C4-2B (cell line): ENCODE results near the gene PIK3R2.

Source experiments
- H3K27ac ChIP-seq: fragments of 450-650 bp; 2 replicates; pipeline ENCODE4 v1.5.1; 2017
- ZFX ChIP-seq: fragments of 450-650 bp; IDR thresholded peaks from 2 replicates; pipeline ENCODE4 v1.6.1; 2017
- TF ChIP-seq, protein P1 (sequence below): fragments of 450-650 bp; conservative IDR thresholded peaks from 2 replicates; pipeline ENCODE4 v1.5.1; 2017; ENCODE audit warnings: mild to moderate bottlenecking

Gene PIK3R2

GRCh38 chr19:18126097-18126496, 26.9 kb upstream of the PIK3R2 start:
- H3K27ac ChIP-seq: no peak overlapping the region
- TF ChIP-seq ZFX: no peak
- TF ChIP-seq, protein P1, sequence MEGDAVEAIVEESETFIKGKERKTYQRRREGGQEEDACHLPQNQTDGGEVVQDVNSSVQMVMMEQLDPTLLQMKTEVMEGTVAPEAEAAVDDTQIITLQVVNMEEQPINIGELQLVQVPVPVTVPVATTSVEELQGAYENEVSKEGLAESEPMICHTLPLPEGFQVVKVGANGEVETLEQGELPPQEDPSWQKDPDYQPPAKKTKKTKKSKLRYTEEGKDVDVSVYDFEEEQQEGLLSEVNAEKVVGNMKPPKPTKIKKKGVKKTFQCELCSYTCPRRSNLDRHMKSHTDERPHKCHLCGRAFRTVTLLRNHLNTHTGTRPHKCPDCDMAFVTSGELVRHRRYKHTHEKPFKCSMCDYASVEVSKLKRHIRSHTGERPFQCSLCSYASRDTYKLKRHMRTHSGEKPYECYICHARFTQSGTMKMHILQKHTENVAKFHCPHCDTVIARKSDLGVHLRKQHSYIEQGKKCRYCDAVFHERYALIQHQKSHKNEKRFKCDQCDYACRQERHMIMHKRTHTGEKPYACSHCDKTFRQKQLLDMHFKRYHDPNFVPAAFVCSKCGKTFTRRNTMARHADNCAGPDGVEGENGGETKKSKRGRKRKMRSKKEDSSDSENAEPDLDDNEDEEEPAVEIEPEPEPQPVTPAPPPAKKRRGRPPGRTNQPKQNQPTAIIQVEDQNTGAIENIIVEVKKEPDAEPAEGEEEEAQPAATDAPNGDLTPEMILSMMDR: no peak

- TF ChIP-seq ZFX: no peak
- TF ChIP-seq, protein P1: no peak
These were observed 24.9 kb upstream of the PIK3R2 start for GRCh38 chr19:18128044-18128443.

DNA sequence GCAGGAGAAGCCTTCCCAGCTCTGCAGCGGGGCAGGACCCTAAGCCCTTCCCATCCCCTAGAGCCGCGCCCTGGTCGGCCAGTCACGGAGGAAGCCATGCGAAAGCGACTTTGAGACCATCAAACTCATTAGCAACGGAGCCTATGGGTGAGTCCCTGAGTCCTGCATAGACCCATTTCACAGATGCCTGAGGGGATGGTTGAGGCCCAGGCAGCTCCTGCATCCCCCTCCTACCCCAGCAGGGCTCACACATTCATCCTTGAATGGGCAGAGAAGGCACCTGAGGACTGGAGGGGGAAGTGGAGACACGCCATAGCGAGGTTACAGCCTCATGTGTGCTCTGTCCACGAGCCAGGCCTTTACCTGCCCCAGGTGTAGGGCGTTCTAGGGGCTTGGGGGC, 24.2 kb upstream of the PIK3R2 start:
- TF ChIP-seq, protein P1: no peak
- no peak for TF ChIP-seq ZFX
- no peak overlapping the region for H3K27ac ChIP-seq

More at GRCh38 chr19:18128044-18128443, 24.9 kb upstream of the PIK3R2 start:
- H3K27ac ChIP-seq: no peak overlapping the region

GRCh38 chr19:18130523-18131242, 22.3 kb upstream of the PIK3R2 start:
- no peak overlapping the region for H3K27ac ChIP-seq
- TF ChIP-seq, protein P1: no peak
- no peak for TF ChIP-seq ZFX

DNA sequence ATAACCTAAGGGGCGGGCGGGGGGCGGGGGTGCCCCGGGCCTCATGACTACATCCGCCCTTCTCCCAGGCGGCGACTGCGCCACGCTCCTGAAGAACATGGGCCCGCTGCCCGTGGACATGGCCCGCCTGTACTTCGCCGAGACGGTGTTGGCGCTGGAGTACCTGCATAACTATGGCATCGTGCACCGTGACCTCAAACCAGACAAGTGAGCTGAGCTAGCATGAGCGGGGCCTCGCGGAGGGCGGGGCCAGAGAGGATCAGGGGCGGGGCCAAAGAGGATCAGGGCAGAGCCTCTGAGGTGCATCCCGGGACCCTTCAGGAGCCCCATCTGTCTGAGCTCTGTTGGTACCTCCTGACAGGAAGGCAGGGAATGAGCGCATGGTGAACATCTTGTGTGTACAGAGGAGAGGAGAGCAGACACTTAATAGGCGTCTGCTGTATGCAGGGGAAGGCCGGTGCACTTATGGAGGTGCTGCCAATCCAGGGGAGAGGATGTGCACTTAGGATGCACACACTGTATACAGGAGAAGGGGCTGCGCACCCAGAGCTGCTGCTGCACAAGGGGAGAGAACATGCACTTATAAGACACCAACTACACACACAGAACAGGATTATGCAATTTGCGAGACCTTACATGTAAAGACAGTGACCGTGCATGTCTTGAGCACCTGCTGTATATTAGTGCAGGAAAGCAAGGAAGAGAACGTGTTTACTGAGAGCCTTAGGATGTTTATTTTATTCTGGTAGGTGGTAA, 20.9 kb upstream of the PIK3R2 start:
- H3K27ac ChIP-seq: no peak overlapping the region
- TF ChIP-seq ZFX: no peak

GRCh38 chr19:18135712-18136584, 17.0 kb upstream of the PIK3R2 start:
- TF ChIP-seq ZFX: no peak
- TF ChIP-seq, protein P1: no peak
- H3K27ac ChIP-seq: no peak overlapping the region

GRCh38 chr19:18137242-18137641, 15.7 kb upstream of the PIK3R2 start:
- TF ChIP-seq, protein P1: no peak
- TF ChIP-seq ZFX: no peak
- H3K27ac ChIP-seq: no peak overlapping the region
